ES-I3 (cell line): ENCODE measurements around the gene OR51B4.
"Not testable (repeated sequence)": the region's sequence is repeated elsewhere in the genome, so short reads cannot be mapped to it uniquely, and the experiment has no call there.

Experiments
- H3K36me3 ChIP-seq: 2 replicates; pipeline ENCODE4 v1.6.1; 2013; ENCODE audit warnings: mild to moderate bottlenecking, low read length, control low read depth, moderate library complexity; ENCODE audit not compliant: insufficient read depth
- H3K4me1 ChIP-seq: 2 replicates; pipeline ENCODE4 v1.6.1; 2013; ENCODE audit warnings: mild to moderate bottlenecking, control low read depth, low read length; ENCODE audit not compliant: insufficient read depth
- H3K9ac ChIP-seq: 2 replicates; pipeline ENCODE4 v1.6.1; 2013; ENCODE audit warnings: low read depth, mild to moderate bottlenecking, low read length, moderate library complexity
- H3K9me3 ChIP-seq: 2 replicates; pipeline ENCODE4 v1.6.1; 2013; ENCODE audit warnings: mild to moderate bottlenecking, low read length, moderate library complexity; ENCODE audit not compliant: control insufficient read depth, insufficient read depth

Gene OR51B4

DNA sequence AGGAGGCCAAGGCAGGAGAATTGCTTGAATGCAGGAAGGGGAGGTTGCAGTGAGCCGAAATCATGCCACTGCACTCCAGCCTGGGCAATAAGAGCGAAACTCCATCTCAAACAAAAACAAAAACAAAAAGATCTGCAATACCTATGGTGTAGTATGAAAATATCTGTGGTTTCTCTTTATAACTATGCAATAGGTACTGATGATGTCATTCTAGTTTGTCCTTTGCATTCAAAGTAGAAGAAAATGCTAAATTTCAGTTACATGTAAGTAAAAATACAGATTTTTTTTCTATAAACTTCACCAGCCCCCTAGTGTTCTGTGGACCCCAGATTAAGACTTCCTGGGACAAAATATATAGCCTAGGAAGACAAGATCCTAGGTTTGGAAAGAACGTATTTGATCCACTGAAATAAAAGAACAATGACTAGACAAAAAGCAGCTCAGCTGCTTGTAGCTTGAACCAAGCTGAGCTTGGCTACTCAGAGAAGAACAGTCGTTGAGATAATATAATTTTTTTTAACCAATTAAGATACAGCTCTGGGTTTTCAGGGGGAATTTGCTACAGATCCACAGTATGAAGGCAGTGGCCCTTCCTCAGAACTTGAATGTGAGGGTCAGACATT is 29.2 kb downstream of the OR51B4 start:
- no peaks in the 10 kb centered on the region for H3K36me3 ChIP-seq
- no peaks in the 10 kb centered on the region for H3K9me3 ChIP-seq
- peaks cover 5% of the 10 kb centered on the region; the same call in 1 of the 2 replicates for H3K4me1 ChIP-seq
- H3K9ac ChIP-seq, result no peak overlapping the region

DNA sequence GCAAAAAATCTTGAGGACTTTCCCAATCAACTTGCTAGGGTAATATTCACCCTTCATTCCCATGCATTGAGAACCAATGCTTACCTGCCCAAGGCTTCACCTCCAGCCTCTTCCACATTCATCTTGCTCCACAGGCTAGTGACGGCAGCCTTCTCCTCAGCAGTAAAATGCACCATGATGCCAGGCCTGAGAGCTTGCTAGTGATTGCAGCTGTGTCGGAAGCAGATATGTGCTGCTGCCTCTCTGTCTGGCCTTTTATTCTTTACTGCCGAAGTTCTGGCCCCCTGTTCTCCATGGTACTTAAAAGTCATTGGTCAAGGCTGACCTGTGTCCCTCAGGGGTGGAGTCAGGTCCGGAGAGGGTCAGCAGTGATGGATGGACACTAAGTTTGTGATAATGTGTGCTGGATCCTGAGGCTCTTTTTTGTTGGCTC is 32.0 kb downstream of the OR51B4 start, which contains the start of gene HBE1:
TSS of gene HBE1 (minus strand) at position 231 of the 433 bp plus-strand sequence. CDS start at position 176, 55 bp downstream.
- Histone ChIP-seq H3K36me3 (no peaks in the 10 kb centered on the region), H3K9ac (no peak within 1 kb of the TSS), H3K4me1 (peaks cover 5% of the 10 kb centered on the region; the same call in 1 of the 2 replicates), H3K9me3 (no peaks in the 10 kb centered on the region)

DNA sequence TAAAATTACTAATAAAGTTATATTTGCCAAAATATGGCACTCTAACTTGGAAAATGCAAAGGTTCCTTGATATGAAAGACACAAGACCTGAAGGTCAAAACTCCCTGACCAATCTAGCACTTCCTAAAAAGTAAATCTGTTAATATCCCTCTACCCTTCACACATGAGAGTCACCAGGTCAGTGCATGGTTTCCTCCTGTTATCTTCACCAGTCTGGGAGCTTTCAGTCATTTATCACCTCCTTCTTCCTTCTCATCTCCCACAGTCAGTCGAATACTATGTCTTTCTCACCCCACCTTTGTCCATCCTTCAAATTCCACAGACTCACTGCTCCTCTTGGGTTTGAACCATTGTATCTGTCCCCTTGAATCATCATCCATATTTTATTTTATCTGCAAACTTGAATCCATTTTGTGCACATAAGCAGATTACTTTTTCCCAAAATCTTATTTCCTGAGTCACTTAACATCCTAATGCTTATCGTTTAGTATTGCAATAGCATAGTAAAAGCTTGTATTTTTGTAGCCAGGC is 34.6 kb downstream of the OR51B4 start:
- no peaks in the 10 kb centered on the region for H3K9me3 ChIP-seq
- no peaks in the 10 kb centered on the region for H3K4me1 ChIP-seq
- H3K36me3 ChIP-seq, result no peaks in the 10 kb centered on the region
- no peak overlapping the region for H3K9ac ChIP-seq

DNA sequence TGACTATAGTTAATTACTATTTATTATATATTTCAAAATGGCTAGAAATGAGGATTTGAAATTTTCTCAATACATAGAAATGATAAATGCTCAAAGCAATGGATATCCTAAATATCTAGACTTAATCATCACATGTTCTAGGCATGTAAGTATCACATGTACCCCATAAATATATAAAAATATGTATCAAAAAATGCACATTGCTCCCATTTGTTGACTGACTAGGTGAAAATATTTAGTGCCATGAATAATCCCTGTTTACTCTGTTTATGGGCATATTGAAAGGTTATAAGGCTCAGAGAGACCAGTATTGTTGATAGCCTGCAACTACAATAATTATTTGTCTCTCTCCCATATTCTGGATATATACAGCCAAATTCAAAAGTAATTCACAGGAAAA is 35.1 kb downstream of the OR51B4 start:
- Histone ChIP-seq H3K4me1 (no peaks in the 10 kb centered on the region), H3K9ac (no peak overlapping the region), H3K9me3 (no peaks in the 10 kb centered on the region), H3K36me3 (no peaks in the 10 kb centered on the region)

DNA sequence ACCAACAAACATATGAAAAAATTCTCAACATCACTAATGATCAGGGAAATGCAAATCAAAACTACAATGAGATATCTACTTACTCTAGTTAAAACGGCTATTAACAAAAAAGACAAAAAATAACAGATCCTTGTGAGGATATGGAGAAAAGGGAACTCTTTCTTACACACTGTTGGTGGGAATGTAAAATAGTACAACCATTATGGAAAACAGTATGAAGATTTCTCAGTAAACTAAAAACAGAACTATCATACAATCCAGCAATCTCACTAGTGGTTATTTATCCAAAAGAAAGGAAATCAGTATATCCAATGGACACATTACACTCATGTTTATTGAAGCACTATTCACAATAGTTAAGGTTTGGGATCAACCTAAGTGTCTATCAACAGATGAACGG is 35.9 kb downstream of the OR51B4 start:
- H3K4me1 ChIP-seq, result no peaks in the 10 kb centered on the region
- no peaks in the 10 kb centered on the region for H3K9me3 ChIP-seq
- no peak overlapping the region for H3K9ac ChIP-seq
- no peaks in the 10 kb centered on the region for H3K36me3 ChIP-seq

DNA sequence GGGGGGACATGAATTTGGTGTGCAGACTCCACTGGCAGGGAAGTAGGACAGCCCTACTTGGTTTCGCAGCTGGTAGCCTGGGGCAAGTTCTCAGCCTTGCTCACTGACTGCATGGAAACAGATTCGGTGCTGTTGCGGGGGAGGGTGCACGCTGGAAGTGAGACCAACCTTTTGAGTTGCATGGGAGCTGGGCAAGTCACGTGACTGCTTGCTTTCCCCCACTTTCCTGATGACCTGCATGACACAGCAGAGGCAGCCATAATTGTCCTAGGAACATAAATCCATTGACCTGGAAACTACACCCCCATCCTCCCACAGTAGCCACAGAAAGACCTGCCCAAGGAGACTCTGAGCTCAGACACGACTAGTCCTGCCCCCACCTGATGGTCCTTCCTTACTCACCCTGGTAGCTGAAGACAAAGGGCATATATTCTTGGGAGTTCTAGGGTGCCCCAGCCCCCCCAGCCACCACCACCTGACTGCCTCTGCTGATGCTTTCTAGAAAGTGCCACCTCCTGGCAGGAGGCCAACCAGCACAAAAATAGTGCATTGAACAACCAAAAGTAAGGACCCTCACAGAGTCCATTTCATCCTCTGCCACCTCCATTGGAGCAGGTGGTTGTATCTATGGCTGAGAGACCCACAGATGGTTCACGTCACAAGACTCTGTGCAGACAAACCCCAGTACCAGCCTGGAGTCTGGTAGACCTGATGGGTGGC is 43.0 kb downstream of the OR51B4 start:
- H3K9ac ChIP-seq, result no peak overlapping the region
- no peaks in the 10 kb centered on the region for H3K36me3 ChIP-seq
- H3K9me3 ChIP-seq, result no peaks in the 10 kb centered on the region
- no peaks in the 10 kb centered on the region; the same call in 1 of the 2 replicates for H3K4me1 ChIP-seq

DNA sequence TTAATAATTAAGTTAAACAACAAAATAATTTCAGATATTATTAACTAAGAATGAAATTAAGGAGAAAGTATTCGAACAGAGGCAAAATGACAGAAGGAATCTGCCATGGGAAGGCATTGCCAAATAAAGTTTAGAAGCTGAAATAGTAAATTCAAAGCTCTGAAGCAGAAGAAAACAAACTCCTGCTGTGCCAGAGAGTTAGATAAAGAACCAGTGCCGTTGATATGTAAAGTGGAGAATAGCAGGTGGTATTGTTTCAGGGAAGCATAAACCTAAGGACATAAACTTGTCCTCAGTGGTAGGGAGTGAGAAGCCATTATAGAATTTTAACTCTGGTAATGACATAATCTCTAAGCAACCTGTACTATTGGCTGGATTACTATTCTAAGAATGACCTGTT is 44.5 kb downstream of the OR51B4 start:
- Histone ChIP-seq H3K9me3 (no peaks in the 10 kb centered on the region), H3K4me1 (no peaks in the 10 kb centered on the region; the same call in 1 of the 2 replicates), H3K9ac (no peak overlapping the region), H3K36me3 (no peaks in the 10 kb centered on the region)

DNA sequence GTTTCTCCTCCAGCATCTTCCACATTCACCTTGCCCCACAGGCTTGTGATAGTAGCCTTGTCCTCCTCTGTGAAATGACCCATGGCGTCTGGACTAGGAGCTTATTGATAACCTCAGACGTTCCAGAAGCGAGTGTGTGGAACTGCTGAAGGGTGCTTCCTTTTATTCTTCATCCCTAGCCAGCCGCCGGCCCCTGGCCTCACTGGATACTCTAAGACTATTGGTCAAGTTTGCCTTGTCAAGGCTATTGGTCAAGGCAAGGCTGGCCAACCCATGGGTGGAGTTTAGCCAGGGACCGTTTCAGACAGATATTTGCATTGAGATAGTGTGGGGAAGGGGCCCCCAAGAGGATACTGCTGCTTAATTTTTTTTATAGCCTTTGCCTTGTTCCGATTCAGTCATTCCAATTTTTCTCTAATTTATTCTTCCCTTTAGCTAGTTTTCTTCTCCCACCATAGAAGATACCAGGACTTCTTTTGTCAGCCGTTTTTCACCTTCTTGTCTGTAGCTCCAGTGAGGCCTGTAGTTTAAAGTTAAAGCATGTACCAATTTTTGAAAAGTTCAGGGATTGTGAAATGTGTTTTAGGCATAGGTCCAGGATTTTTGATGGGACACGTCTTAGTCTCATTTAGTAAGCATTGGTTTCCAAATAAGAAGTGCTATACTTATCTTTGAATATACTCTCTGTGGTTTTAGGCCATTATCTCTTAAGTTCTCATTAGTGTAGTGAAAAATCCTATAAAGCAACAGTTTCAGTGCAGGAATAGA is 46.9 kb downstream of the OR51B4 start, which contains the start of gene HBG2:
TSS of gene HBG2 (minus strand) at position 136 of the 768 bp plus-strand sequence. CDS start at position 83, 53 bp downstream.
- not testable (repeated sequence) for H3K9me3 ChIP-seq, H3K9ac ChIP-seq, H3K4me1 ChIP-seq, H3K36me3 ChIP-seq

DNA sequence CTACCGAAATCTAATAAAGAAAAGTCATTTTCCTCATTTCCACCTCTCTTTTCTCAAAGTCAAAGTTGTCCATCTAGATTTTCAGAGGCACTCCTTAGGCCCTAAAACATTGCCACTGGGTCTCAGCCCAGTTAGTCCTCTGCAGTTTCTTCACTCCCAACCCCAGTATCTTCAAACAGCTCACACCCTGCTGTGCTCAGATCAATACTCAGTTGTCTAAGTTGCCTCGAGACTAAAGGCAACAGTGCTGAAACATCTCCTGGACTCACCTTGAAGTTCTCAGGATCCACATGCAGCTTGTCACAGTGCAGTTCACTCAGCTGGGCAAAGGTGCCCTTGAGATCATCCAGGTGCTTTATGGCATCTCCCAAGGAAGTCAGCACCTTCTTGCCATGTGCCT is 47.7 kb downstream of the OR51B4 start:
- not testable (repeated sequence) for H3K9ac ChIP-seq, H3K9me3 ChIP-seq, H3K36me3 ChIP-seq, H3K4me1 ChIP-seq

DNA sequence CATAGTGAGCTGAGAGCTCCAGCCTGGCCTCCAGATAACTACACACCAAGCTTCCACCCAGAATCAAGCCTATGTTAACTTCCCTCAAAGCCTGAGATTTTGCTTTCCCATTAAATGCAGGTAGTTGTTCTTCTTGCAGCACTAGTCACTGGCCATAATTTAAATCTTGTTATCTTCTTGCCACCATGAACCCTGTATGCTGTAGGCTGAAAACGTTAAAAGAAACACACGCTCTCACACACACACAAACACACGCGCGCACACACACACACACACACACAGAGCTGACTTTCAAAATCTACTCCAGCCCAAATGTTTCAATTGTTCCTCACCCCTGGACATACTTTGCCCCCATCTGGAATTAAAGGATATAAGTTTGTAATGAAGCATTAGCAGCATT is 48.3 kb downstream of the OR51B4 start:
- not testable (repeated sequence) for H3K9ac ChIP-seq, H3K9me3 ChIP-seq, H3K36me3 ChIP-seq, H3K4me1 ChIP-seq

DNA sequence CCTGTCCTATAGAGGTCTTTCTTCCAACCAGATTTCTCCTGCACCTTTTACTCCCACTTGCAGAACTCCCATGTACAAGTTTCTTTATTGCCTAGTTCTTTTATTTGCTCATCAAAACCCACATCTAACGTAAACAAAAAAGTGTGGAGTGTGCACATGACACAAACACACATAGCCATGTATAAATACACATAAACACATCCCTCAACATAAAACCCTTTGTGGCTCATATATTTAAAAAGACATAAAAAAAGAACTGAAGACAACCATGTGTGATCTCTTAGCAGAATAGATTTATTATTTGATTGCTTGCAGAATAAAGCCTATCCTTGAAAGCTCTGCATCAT is 48.9 kb downstream of the OR51B4 start:
- Histone ChIP-seq H3K9me3 (no peaks in the 10 kb centered on the region), H3K9ac (no peak overlapping the region), H3K4me1 (no peaks in the 10 kb centered on the region), H3K36me3 (no peaks in the 10 kb centered on the region)

DNA sequence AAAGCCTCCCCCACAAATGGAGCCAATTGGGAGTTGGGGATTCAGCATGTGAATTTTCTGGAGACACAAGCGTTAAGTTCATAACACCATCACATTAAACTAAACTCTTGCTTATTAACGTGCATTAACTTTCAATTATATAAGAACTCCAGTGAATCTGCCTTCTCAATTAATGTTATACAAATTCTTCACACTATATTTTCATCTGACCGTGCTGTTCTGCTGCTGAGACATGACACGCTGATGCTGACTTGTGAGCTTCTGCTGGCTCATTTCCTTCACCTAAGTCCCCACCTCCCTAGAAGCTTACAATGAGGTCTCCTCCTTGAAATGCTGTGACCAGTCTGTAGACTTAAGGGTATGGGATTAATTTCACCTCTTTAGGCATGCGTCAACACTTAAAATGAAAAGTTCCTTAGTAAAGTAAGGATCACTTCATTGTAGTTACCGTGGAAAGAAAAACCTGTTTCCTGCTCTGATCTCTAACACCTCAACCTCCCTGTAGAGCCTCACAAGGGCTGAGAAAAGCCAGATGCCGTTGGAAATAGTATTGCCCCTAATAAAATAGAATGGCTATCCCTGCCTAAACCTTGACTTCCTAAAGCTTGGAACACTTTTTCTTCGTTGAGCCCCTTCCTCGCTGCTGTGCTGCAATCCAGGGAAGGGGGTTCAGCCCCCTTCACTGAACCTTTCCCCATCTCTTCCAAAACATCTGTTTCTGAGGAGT is 49.4 kb downstream of the OR51B4 start:
- no peak overlapping the region for H3K9ac ChIP-seq
- no peaks in the 10 kb centered on the region for H3K9me3 ChIP-seq
- no peaks in the 10 kb centered on the region for H3K4me1 ChIP-seq
- H3K36me3 ChIP-seq, result no peaks in the 10 kb centered on the region

DNA sequence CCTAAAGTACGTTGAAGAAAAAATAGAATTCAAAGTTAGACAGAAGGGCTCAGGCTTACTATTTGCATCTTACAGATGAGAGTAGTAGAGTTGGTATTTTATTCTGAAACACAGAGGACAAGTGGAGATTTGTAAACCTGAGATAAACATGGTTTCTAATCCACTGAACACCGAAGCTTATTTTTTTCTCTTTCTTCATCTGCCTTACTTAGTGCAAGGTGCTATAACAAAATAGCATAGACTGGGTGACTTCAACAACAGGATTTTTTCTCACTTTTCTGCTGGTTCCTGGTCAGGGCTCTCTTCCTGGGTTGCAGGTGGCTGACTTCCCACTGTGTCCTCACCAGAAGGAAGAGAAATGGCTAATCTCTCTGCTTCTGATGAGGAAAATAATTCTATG is 50.0 kb downstream of the OR51B4 start:
- Histone ChIP-seq H3K36me3 (no peaks in the 10 kb centered on the region), H3K4me1 (no peaks in the 10 kb centered on the region), H3K9me3 (no peaks in the 10 kb centered on the region), H3K9ac (no peak overlapping the region)
